Activated CD4-positive, alpha-beta T cell treated with anti-CD3 and anti-CD28 coated beads, Interleukin-2, Interleukin-6, amounts not matched to agents 100 ng/mL and 50 ng/mL, durations not matched to agents 16 hours and 8 hours (primary cell): Measurements from ENCODE around the gene HSP90AA1.
"Not testable (repeated sequence)": the region's sequence is repeated elsewhere in the genome, so short reads cannot be mapped to it uniquely, and the experiment has no call there.

Experiments
- DNase-seq: peaks from one replicate; pipeline ENCODE4 v3.0.0-alpha.2; 2020

HSP90AA1 gene

DNA sequence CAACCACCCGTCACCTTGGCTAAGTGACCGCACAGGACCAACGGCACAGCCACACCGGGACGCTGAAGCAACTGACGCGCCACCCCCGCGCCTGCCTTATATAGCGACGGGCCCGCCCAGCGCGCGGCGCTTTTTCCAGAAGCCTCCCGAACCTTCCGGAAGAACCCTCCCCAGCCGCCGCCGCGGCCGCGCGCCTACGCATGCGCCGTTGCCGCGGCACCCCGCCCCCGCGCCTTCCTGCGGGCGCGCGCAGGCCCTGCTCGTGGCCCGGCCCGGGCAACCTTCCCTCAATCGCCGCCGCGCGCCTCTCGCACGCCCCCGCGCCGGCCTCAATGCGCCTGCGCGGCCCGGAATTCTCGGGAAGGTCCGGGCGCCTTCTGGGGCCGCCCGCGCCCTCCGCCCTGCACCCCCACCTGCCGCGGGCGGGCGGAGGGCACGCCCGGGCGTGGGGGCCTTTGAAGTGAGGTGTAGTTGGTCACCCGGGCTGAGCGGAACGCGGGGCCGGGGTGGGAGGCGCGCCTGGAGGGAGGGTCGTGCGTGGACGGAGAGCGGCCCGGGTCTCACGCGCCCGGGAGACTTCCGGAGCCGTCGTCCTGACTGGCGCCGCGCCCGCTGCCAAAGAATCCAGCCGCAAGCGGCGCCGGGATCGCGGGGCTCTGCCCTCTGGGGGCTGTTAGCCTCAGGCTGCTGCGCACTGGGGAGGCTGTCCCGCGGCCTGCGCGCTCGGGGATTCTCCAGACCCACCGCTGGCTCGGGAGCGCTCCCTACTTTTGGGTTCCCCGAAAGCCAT is at the start of gene HSP90AA1:
HSP90AA1 (minus strand) TSS at position 73 of the 790 bp plus-strand sequence. CDS start 666 bp downstream, outside the sequence.
- peak; percentile 97 for DNase-seq

- not testable (repeated sequence) for DNase-seq
Observed at GRCh38 chr14:102135456-102135855, 48.6 kb upstream of the HSP90AA1 start.

DNA sequence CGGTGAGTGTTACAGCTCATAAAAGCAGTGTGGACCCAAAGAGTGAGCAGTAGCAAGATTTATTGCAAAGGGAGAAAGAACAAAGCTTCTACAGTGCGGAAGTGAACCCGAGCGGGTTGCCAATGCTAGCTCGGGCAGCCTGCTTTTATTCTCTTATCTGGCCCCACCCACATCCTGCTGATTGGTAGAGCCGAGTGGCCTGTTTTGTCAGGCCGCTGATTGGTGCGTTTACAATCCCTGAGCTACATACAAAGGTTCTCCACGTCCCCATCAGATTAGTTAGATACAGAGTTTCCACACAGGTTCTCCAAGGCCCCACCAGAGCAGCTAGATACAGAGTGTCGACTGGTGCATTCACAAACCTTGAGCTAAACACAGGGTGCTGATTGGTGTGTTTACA is 47.9 kb upstream of the HSP90AA1 start:
- not testable (repeated sequence) for DNase-seq

GRCh38 chr14:102134021-102134420 is 47.2 kb upstream of the HSP90AA1 start:
- not testable (repeated sequence) for DNase-seq

GRCh38 chr14:102131741-102132140 is 44.9 kb upstream of the HSP90AA1 start:
- DNase-seq: no peak

GRCh38 chr14:102126807-102127455 is 40.1 kb upstream of the HSP90AA1 start:
- no peak for DNase-seq

- no peak for DNase-seq
Observed at GRCh38 chr14:102125546-102125945, 38.7 kb upstream of the HSP90AA1 start.

GRCh38 chr14:102124419-102124818 is 37.6 kb upstream of the HSP90AA1 start:
- no peak for DNase-seq

DNA sequence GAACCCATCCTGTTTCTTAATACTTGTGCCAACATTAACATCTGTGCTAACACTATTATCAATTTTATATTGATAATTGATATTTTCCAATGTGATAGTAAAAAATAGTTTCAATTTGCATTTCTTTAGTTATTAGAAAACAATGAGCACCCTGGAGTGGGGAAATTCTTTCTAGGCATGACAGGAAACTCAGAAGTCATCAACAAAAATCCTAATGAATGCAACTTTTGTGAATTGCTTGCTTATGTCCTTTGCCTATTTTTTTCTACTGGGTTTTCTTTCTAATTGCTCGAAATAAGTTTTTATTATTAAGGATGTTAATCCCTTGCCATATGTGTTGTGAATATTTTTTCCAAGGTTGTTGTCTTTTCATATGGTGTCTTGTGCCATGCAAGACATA is 34.7 kb upstream of the HSP90AA1 start:
- no peak for DNase-seq

GRCh38 chr14:102120888-102121287 is 34.0 kb upstream of the HSP90AA1 start:
- no peak for DNase-seq

GRCh38 chr14:102117852-102118251 is 31.0 kb upstream of the HSP90AA1 start:
- no peak for DNase-seq

GRCh38 chr14:102116361-102117180 is 29.7 kb upstream of the HSP90AA1 start:
- DNase-seq: no peak

GRCh38 chr14:102111101-102111500 is 24.3 kb upstream of the HSP90AA1 start:
- no peak for DNase-seq

DNA sequence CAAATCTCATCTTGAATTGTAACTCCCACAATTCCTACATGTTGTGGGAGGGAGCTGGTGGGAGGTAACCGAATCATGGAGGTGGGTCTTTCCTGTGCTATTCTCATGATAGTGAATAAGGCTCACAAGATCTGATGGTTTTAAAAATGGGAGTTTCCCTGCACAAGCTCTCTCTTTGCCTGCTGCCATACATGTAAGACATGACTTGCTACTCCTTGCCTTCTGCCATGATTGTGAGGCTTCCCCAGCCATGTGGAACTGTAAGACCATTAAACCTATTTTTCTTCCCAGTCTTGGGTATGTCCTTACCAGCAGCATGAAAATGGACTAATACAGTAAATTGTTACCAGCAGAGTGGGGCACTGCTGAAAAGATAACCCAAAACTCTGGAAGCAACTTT is 22.5 kb upstream of the HSP90AA1 start:
- DNase-seq: not testable (repeated sequence)

DNA sequence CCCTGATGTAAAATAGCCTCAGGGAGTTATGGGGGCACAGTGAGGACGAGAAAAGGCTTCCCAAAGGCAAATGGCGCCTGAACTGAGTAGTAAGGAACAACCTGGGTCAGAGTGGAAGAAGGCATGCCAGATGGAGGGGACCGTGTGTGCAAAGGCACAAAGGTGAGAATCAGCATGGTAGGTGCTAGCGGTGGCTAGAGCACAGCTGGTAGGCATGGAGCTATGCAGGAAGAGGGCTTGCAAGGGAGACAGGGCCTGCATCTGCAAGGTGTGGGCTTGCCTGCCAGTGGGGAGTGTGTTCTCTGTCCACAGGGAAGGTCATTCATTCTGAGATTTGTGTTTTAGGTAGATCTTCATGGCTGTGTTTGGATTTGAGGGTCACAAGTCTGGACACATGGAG is 18.5 kb upstream of the HSP90AA1 start:
- no peak for DNase-seq

GRCh38 chr14:102103062-102103695 is 16.3 kb upstream of the HSP90AA1 start:
- no peak for DNase-seq

DNA sequence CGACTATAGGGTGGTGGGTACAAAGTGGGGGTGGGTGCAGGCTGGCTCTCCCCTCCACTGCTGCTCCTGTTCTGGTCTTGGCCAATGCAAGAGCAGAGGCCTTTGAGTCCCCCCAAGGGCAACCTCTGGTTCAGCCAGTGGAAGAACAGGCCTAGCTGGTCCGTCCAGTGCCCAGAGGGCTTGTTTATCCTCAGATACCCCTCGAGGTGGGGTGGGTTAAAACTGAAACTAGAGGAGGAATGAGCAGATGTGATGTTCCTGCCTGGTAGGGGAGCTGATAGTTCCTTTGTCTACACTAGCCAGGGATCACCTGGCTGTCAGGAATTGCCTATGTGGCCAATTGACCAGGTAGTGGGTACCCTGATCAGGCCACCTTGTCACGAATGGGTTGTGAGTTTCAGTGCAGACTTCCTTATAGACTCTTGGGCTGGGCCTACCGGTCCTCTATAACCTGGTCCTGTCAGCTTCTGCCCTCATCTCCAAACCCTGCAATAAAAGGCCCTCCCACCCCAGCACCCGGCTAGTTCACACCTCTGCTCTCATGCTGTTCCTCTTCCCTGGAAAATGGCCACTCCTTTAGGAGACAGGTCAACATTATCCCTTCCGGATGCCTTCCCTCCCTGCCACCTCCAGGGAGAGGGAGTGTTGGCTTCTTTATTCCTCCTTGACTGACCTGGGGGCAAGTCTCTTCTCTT is 10.7 kb upstream of the HSP90AA1 start:
- no peak for DNase-seq

DNA sequence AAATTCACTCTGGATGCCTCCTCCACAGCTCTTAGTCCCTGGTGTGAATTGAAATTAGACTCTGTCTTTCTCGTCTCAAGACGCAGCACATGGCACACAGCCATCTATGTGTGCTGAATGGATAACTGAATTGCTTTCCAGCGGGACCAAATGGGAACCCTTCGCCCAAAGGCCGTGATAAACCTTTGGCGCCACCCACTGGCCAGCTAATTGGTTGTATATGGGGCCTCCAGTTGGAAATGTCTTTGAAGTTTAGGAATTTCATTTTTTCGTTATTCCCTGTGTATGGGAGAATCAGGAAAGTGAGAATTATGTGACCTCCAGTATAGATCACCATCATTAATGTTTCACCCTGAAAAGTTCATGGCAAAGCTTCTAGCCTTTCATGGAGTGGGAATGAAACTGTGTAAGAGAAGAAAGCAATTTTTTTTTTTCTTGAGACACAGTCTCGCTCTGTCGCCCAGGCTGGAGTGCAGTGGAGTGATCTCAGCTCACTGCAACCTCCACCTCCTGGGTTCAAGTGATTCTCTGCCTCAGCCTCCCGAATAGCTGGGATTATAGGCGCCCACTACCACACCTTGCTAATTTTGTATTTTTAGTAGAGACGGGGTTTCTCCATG is 9.8 kb upstream of the HSP90AA1 start:
- DNase-seq: peak; percentile 68

- no peak for DNase-seq
Observed at GRCh38 chr14:102095871-102096568, 9.2 kb upstream of the HSP90AA1 start.

DNA sequence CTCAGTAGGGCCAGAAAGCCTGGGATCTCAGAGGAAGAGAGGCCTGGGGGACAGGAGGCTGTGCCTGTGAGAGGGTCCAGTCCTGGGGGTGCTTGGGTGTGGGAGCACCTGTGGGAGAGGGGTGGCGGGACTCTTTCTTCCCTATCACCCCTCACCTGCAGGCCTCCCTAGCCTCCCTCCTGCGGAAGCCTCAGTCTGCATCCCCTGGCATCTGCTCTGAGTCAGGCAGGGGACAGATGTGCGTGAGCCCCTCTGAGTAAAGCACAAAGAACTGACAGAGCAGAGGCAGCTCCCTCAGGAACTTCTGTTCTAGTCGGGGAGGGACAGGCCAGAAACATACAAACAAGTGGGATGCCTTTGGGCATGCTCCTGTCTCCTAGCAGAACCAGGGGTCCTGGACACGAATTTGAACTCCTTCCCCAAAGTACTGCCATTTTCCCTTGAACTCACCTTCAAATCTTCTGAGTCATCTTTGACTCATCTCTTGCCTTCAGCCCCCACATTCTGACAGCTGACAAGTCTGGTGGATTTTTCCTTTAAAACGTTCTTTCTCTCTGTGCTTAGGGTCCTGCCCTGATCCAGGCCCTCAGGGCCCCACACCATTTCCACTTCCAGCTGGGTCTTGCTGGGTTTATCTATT is 8.5 kb upstream of the HSP90AA1 start:
- DNase-seq: peak; percentile 47

GRCh38 chr14:102094101-102094500 is 7.3 kb upstream of the HSP90AA1 start:
- DNase-seq: no peak
